Breast epithelium (tissue), 4 donors: Measurements from ENCODE around the gene SPOCK1. TPM values are rescaled to one million over a fixed set of nuclear protein-coding genes. Genes with fewer than 3 reads are reported as not detected.

Experiments
- DNase-seq, 2 donors: peaks; one replicate each; pipeline ENCODE4 v3.0.0-alpha.2; 2019; ENCODE audit warnings: low spot score in 2 of 2
- H3K27ac ChIP-seq, 2 donors: fragments of 200-600 bp; sonication (generic) in 1 of 2; one replicate each; pipeline ENCODE4 v1.5.1; 2016 to 2019; ENCODE audit warnings: mild to moderate bottlenecking in 1 of 2
- H3K27me3 ChIP-seq, 2 donors: fragments of 200-600 bp; sonication (generic) in 1 of 2; one replicate each; pipeline versions ENCODE4 v1.5.1 to v1.6.0; 2017 to 2019; ENCODE audit warnings: control low read depth in 1 of 2, mild to moderate bottlenecking in 1 of 2
- H3K36me3 ChIP-seq: fragments of 200-600 bp; one replicate; pipeline ENCODE4 v1.5.1; 2019
- H3K4me1 ChIP-seq, 2 donors: fragments of 200-600 bp; sonication (generic); one replicate each; pipeline ENCODE4 v1.5.1; 2016 to 2019; ENCODE audit warnings: control low read depth in 1 of 2
- H3K4me3 ChIP-seq, 3 donors: fragments of 200-600 bp; sonication (generic); 1 replicate in 2 of 3; 2 replicates in 1 of 3; pipeline ENCODE4 v1.5.1; 2016 to 2019; ENCODE audit warnings: mild to moderate bottlenecking in 3 of 3, moderate library complexity in 2 of 3
- H3K9me3 ChIP-seq, 2 donors: fragments of 200-600 bp; sonication (generic) in 1 of 2; one replicate each; pipeline ENCODE4 v1.5.1; 2016 to 2019; ENCODE audit warnings: control low read depth in 1 of 2
- POLR2A ChIP-seq: fragments of 450-650 bp; IDR thresholded peaks from one replicate; pipeline ENCODE4 v1.6.1; 2016; ENCODE audit warnings: antibody characterized with exemption, mild to moderate bottlenecking, moderate library complexity
- POLR2AphosphoS5 ChIP-seq, 3 donors: sonication (generic); formaldehyde crosslinking; IDR thresholded peaks; one replicate each; pipeline ENCODE4 v1.6.1; 2017; ENCODE audit warnings: antibody characterized with exemption in 3 of 3
- intact Hi-C: fragments of 100-400 bp; cut with DNase I; formaldehyde crosslinking; loops from one replicate; pipeline ENCODE4 v1.15.1; 2023; ENCODE audit warnings: low total_unique reads
- total RNA-seq, 3 donors: library from RNA; depleted of rRNA; stranded (reverse); fragments of >200 nt; gene quantifications; one replicate each; pipeline ENCODE4 v1.1.0, GENCODE V29; 2016
- TF ChIP-seq, protein P1 (sequence below), 3 donors: fragments of 450-650 bp; IDR thresholded peaks; one replicate each; pipeline ENCODE4 v1.5.1; 2016 to 2017; ENCODE audit warnings: antibody characterized with exemption in 3 of 3, mild to moderate bottlenecking in 3 of 3, moderate library complexity in 3 of 3

Gene SPOCK1
- total RNA-seq, 3 donors from 2014 or later = 14.5 to 52.0 (median 24.3) TPM

DNA sequence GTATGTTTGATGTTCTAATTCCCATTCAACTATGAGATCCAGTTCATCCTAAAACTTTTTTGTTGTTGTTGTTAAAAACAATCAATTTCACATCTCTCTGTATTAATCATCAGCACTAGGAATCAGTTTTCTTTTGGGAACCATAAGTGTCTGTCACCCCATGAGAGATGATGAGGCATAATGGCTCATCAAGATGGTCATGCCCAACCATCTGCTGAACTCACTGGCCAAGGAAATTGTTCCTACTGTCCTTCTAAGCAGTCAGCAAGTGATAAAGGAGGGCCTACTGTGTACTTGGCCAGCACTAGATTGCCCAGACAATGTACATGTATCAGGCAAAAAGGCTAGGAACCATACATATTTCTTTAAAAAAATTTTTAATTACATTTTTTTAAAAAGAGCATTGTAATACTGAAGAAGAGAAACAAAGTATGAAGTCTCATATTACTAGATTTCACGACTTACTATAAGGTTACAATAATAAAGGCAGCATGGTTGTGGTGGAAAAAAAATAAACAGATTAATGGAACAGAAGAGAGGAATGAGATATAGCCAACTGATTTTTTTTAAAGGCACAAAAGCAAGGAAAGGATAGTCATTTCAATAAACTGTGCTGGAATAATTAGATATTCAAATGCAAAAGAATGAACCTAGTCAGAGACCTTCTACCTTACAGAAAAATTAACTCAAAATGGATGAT lies 458.3 kb downstream of the SPOCK1 start:
- TF ChIP-seq POLR2AphosphoS5 (IDR thresholded peaks at IDR 0.05) = no peak
- TF ChIP-seq POLR2A = no peak
- TF ChIP-seq, protein P1, sequence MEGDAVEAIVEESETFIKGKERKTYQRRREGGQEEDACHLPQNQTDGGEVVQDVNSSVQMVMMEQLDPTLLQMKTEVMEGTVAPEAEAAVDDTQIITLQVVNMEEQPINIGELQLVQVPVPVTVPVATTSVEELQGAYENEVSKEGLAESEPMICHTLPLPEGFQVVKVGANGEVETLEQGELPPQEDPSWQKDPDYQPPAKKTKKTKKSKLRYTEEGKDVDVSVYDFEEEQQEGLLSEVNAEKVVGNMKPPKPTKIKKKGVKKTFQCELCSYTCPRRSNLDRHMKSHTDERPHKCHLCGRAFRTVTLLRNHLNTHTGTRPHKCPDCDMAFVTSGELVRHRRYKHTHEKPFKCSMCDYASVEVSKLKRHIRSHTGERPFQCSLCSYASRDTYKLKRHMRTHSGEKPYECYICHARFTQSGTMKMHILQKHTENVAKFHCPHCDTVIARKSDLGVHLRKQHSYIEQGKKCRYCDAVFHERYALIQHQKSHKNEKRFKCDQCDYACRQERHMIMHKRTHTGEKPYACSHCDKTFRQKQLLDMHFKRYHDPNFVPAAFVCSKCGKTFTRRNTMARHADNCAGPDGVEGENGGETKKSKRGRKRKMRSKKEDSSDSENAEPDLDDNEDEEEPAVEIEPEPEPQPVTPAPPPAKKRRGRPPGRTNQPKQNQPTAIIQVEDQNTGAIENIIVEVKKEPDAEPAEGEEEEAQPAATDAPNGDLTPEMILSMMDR (IDR thresholded peaks at IDR 0.05) = no peak
- no peak overlapping the region for H3K4me3 ChIP-seq
- intact Hi-C loops = no loop called here
- no peak for DNase-seq
- no peaks in the 10 kb centered on the region for H3K27me3 ChIP-seq
- H3K36me3 ChIP-seq = no peaks in the 10 kb centered on the region
- peaks cover 6 to 25% of the 10 kb centered on the region in 2 donors for H3K9me3 ChIP-seq
- H3K4me1 ChIP-seq = no peaks in the 10 kb centered on the region
- H3K27ac ChIP-seq = no peak overlapping the region

DNA sequence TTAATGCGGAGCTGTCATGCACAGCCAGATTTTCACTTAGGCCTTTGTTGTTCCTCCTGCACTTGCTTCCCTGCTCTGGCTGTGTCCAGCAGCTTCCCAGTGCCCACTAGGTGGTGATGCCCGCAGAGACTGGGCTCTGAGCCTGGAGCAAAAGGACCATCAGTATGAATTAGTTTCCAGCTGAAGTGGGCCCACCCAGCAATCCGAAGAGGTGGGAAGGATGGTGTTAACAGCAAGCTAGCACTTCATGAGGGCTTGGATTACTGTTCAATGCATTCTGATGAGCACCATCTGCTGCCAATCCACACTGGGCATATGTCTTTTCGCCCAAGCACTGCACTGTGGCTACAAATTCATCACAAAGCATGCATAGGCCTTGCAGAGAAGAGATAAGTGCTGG lies 459.1 kb downstream of the SPOCK1 start:
- H3K27me3 ChIP-seq = no peaks in the 10 kb centered on the region
- no peak overlapping the region for H3K4me3 ChIP-seq
- no peak for DNase-seq
- TF ChIP-seq POLR2A (no peak), POLR2AphosphoS5 (IDR thresholded peaks at IDR 0.05) (no peak)
- TF ChIP-seq, protein P1 (IDR thresholded peaks at IDR 0.05) = no peak
- H3K4me1 ChIP-seq = no peaks in the 10 kb centered on the region
- no peak overlapping the region for H3K27ac ChIP-seq
- no peaks in the 10 kb centered on the region for H3K36me3 ChIP-seq
- intact Hi-C loops = no loop called here
- H3K9me3 ChIP-seq = peaks cover 6 to 25% of the 10 kb centered on the region in 2 donors

DNA sequence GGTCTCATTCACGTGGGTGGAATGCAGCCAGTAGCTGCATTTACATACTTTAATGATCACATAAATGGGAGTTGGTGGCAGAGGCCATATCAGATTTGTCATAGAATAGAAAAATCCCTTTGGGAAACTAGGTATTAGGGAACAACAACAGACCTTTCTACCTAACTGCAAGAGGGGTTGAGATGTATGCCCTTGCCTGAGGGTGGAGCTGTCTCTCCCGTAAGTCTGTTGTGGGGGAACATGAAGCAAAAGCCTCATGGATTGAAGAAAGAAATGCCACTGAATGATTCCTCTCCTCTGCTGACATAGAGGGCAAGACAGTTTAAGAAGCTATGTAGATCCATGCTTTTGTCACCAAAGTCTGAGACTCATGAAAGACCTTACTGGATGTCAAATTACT lies 461.3 kb downstream of the SPOCK1 start:
- H3K9me3 ChIP-seq = peaks cover 5 to 10% of the 10 kb centered on the region in 2 donors
- TF ChIP-seq, protein P1 (IDR thresholded peaks at IDR 0.05) = no peak
- TF ChIP-seq POLR2AphosphoS5 (IDR thresholded peaks at IDR 0.05) = no peak
- no peak for TF ChIP-seq POLR2A
- H3K4me1 ChIP-seq = no peaks in the 10 kb centered on the region
- no peak overlapping the region for H3K4me3 ChIP-seq
- intact Hi-C loops = no loop called here
- H3K27me3 ChIP-seq = no peaks in the 10 kb centered on the region
- no peaks in the 10 kb centered on the region for H3K36me3 ChIP-seq
- no peak for DNase-seq
- no peak overlapping the region for H3K27ac ChIP-seq

DNA sequence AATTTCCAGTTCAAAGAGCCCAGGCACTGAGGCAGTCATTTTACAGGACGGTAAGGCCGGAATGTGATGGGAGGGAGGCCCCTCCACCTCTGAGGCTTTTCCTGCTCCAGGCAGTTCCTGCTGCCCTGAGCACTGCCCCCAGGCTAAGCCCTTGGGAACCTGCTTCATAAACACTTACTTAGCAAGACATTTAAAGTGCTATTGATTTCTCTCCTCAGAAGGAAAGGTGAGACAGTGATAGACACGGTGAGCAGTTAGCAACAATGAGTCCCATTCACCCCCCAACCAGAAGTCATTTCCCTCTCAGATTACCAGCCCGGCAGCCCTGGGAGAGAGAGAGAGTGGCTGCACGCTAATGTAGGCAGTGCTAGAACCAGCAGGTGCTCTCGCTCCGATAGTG lies 462.5 kb downstream of the SPOCK1 start:
- Histone ChIP-seq H3K36me3 (no peaks in the 10 kb centered on the region), H3K27ac (no peak overlapping the region), H3K9me3 (no peaks in the 10 kb centered on the region), H3K4me3 (no peak overlapping the region), H3K4me1 (no peaks in the 10 kb centered on the region), H3K27me3 (no peaks in the 10 kb centered on the region)
- TF ChIP-seq, protein P1 (IDR thresholded peaks at IDR 0.05) = no peak
- TF ChIP-seq POLR2A (no peak), POLR2AphosphoS5 (IDR thresholded peaks at IDR 0.05) (no peak)
- no peak for DNase-seq
- intact Hi-C loops = no loop called here

DNA sequence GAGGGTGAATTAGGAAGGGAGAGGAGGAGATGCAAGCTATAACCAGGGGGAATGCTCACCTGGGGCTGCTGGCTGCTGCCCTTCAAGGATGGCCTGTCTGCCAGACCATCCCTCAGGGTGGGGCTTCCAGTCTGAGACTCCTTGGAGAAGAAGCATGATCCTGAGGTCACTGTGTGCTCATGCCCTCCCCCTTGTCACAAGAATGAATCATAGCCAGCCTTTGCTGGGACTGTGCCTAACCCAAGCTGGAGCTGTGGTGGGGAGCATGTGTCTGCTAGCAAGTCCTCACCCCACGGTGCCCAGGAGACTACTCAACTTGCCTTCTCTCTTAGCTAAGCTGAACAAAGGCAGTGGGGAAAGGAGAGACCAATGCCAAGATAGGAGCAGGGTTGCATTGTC lies 463.6 kb downstream of the SPOCK1 start:
- no peaks in the 10 kb centered on the region for H3K4me1 ChIP-seq
- no peak overlapping the region for H3K4me3 ChIP-seq
- no peaks in the 10 kb centered on the region for H3K27me3 ChIP-seq
- intact Hi-C loops = no loop called here
- TF ChIP-seq POLR2A (no peak), POLR2AphosphoS5 (IDR thresholded peaks at IDR 0.05) (no peak)
- TF ChIP-seq, protein P1 (IDR thresholded peaks at IDR 0.05) = no peak
- no peak overlapping the region for H3K27ac ChIP-seq
- no peak for DNase-seq
- H3K9me3 ChIP-seq = no peaks in the 10 kb centered on the region
- no peaks in the 10 kb centered on the region for H3K36me3 ChIP-seq
